Colonic mucosa (tissue), 4 donors: ENCODE data around the gene GAMT. TPM values are rescaled to one million over a fixed set of nuclear protein-coding genes. Genes with fewer than 3 reads are reported as not detected.
A peak's percentile ranks its signal among the peaks of the same experiment; 100 is the strongest.

Experiments
- DNase-seq: peaks from one replicate; pipeline ENCODE4 v3.0.0-alpha.2; 2020
- H3K27ac ChIP-seq: fragments of 200-600 bp; one replicate; pipeline ENCODE4 v1.8.0; 2021
- H3K27me3 ChIP-seq: fragments of 200-600 bp; one replicate; pipeline ENCODE4 v1.8.0; 2021
- H3K36me3 ChIP-seq: fragments of 200-600 bp; one replicate; pipeline ENCODE4 v1.8.0; 2021
- H3K4me1 ChIP-seq: fragments of 200-600 bp; one replicate; pipeline ENCODE4 v1.8.0; 2021; ENCODE audit warnings: mild to moderate bottlenecking
- H3K4me3 ChIP-seq: fragments of 200-600 bp; one replicate; pipeline ENCODE4 v1.8.0; 2021
- H3K9ac ChIP-seq, 2 donors: one replicate each; pipeline ENCODE4 v1.7.0; 2013; ENCODE audit warnings: control low read depth in 2 of 2, low read depth in 2 of 2, low read length in 2 of 2
- H3K9me3 ChIP-seq: fragments of 200-600 bp; one replicate; pipeline ENCODE4 v1.8.0; 2021
- intact Hi-C: fragments of 100-400 bp; cut with DNase I; formaldehyde crosslinking; loops from one replicate; pipeline ENCODE4 v1.14.1; 2022
- total RNA-seq, 2 donors: library from RNA; stranded (reverse); fragmentation: NEBNext Ultra II Directional in 1 of 2; extraction: Animal tissue kit (Norgen Biotek cat#: 25700) in 1 of 2; gene quantifications; one replicate each; pipeline ENCODE4 v1.2.1, GENCODE V29; 2021
- TF ChIP-seq, protein P1 (sequence below): fragments of 200-600 bp; IDR thresholded peaks from one replicate; pipeline ENCODE4 v1.8.0; 2022; ENCODE audit warnings: antibody characterized with exemption, mild to moderate bottlenecking
- donor health status: healthy.
- donor health status: DM: no; HTN: no; CAD: no.
- donor health status: DM: no; HTN: no; CAD: no.

Gene GAMT
- total RNA-seq, 2 donors from 2014 or later: 3.3 to 3.7 TPM

GRCh38 chr19:1366899-1367870 lies 34.2 kb downstream of the GAMT start:
- no peaks in the 10 kb centered on the region for H3K9me3 ChIP-seq
- peak overlapping the region in 1 of 2 donors; percentile 24 for H3K9ac ChIP-seq
- H3K4me3 ChIP-seq: no peak overlapping the region
- intact Hi-C loops: no loop called here
- H3K4me1 ChIP-seq: no peaks in the 10 kb centered on the region
- TF ChIP-seq, protein P1, sequence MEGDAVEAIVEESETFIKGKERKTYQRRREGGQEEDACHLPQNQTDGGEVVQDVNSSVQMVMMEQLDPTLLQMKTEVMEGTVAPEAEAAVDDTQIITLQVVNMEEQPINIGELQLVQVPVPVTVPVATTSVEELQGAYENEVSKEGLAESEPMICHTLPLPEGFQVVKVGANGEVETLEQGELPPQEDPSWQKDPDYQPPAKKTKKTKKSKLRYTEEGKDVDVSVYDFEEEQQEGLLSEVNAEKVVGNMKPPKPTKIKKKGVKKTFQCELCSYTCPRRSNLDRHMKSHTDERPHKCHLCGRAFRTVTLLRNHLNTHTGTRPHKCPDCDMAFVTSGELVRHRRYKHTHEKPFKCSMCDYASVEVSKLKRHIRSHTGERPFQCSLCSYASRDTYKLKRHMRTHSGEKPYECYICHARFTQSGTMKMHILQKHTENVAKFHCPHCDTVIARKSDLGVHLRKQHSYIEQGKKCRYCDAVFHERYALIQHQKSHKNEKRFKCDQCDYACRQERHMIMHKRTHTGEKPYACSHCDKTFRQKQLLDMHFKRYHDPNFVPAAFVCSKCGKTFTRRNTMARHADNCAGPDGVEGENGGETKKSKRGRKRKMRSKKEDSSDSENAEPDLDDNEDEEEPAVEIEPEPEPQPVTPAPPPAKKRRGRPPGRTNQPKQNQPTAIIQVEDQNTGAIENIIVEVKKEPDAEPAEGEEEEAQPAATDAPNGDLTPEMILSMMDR: no peak
- no peak overlapping the region for H3K27ac ChIP-seq
- H3K36me3 ChIP-seq: no peaks in the 10 kb centered on the region
- no peaks in the 10 kb centered on the region for H3K27me3 ChIP-seq
- no peak for DNase-seq

DNA sequence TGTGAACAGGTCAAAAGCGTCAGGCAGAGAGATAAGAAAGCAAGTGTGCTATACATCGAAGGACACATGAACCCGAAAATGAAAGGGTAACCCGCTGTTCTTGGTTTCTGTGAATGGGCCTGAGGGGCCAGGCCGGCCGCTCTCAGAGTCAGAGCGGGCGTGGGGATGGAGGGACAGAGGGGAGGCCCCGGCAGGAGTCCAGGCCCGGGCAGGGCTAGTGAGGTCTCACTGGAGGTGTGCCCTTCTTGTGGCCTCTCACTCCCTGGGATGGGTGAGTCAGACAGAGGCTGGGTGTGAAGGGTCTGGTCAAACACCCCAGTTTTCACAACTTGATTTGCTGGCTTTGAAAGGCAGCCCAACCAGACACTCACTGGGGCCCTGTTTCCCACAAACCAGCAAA lies 35.0 kb downstream of the GAMT start:
- no peak overlapping the region for H3K27ac ChIP-seq
- no peaks in the 10 kb centered on the region for H3K9me3 ChIP-seq
- no peak overlapping the region for H3K9ac ChIP-seq
- TF ChIP-seq, protein P1: no peak
- no peak for DNase-seq
- intact Hi-C loops: no loop called here
- no peaks in the 10 kb centered on the region for H3K27me3 ChIP-seq
- H3K36me3 ChIP-seq: no peaks in the 10 kb centered on the region
- H3K4me1 ChIP-seq: no peaks in the 10 kb centered on the region
- no peak overlapping the region for H3K4me3 ChIP-seq

DNA sequence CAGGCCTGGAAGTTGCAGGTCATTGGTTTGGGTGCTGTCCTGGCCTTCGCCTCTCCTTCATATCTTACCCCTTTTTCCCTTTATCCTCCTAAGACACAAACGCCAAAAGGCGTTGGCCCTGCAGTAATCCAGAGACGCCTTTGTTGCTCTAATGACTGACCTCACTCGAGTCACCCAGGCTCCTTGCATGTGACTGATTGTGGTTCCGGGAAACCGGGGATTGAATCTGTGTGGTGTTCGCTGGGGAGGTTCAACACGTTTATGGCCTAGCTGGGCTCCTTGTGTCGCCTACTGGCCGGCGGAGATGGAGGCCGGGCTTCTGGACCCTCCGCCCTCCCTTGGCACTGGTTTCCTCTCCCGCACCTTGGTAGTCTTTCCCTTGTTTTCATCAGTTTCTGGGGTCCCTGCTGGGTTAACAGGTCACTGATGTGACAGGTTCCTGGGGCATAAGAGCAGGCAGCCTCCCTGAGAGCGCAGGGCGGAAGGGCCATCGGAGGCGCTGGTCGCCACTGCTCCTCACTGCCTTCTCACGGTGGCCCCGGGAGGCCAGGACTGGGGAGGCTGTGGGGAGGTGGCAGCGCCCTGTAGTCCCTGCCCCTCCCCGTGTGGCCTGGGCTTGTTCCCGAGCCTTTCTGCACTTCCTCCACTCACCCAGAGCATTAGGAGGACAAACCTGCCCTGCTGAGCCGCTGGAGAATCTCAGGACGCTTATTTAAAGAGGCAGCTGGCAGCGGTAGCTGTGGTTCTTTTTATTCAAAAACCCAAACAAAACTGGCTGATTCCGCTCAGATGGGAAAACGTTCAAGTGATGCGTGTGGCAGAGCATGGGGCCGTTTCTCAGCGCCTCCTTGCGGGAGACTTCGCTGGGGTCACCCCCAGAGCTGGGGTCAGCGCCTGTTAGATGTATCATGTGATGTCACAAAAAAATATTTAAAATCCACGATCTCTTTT lies 35.7 kb downstream of the GAMT start:
- H3K9ac ChIP-seq: no peak overlapping the region
- H3K4me1 ChIP-seq: no peaks in the 10 kb centered on the region
- no peaks in the 10 kb centered on the region for H3K9me3 ChIP-seq
- no peak for DNase-seq
- no peak overlapping the region for H3K4me3 ChIP-seq
- H3K36me3 ChIP-seq: no peaks in the 10 kb centered on the region
- H3K27me3 ChIP-seq: no peaks in the 10 kb centered on the region
- TF ChIP-seq, protein P1: no peak
- no peak overlapping the region for H3K27ac ChIP-seq
- intact Hi-C loops: no loop called here

DNA sequence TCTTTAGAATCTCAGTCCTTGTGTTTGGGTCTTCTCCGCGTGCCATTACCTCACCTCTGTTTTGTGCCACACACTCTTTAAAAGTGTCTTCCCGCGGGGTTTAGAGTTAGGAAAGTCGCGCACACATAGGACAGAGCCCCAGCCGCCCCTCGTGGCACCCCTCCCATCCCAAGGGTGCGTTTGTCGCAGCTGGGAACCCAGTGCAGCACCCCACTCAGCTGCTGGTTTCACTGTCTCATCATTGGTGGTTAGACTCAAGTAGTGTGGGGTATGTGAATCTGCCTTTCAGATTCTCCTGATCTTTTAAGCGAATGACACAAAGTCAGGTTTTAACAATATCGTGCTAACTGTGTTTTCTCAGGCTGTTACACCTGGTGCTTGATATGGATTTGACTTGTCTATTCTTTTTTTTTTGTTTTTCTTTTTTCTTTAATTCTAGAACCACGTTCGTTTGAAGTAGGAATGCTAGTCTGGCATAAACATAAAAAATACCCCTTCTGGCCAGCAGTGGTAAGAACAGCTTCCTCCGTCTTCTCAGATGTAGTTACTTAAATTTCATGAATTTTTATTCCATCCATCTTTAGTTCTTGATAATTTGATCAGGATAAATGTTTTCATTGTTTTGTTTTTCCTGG lies 37.2 kb downstream of the GAMT start:
- Histone ChIP-seq H3K27ac (no peak overlapping the region), H3K9me3 (no peaks in the 10 kb centered on the region), H3K4me1 (no peaks in the 10 kb centered on the region), H3K27me3 (no peaks in the 10 kb centered on the region), H3K9ac (no peak overlapping the region), H3K4me3 (no peak overlapping the region), H3K36me3 (no peaks in the 10 kb centered on the region)
- DNase-seq: no peak
- intact Hi-C loops: loop anchor here (5.0 kb wide), 1 partner anchor 42 kb away; no protein-coding TSS in a partner anchor
- TF ChIP-seq, protein P1: no peak

DNA sequence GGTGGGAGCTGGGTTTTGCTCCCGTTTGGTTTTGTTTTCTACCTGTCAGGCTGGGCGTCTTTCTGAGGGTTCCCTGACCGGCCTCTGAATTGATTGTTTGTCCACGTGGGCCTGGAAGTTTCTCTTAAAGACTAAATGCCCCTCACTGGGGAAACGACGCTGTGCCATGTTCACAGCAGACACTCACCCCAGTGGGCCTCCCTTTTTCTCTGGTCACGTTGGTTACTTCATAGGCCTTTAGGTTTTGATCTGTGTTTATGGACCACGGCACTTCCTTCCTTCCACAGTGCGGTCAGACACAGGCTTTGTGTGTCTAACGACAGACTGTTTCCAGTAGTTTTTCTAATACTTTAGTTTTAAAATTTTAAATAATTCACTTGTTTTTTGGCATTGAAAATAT lies 37.7 kb downstream of the GAMT start:
- Histone ChIP-seq H3K9me3 (no peaks in the 10 kb centered on the region), H3K4me1 (no peaks in the 10 kb centered on the region), H3K4me3 (no peak overlapping the region), H3K36me3 (no peaks in the 10 kb centered on the region), H3K27me3 (no peaks in the 10 kb centered on the region), H3K9ac (no peak overlapping the region), H3K27ac (no peak overlapping the region)
- intact Hi-C loops: loop anchor here (5.0 kb wide), 1 partner anchor 41 kb away; no protein-coding TSS in a partner anchor
- no peak for DNase-seq
- TF ChIP-seq, protein P1: no peak
